Neural crest cell (in vitro differentiated cells): ENCODE measurements around the gene SLC39A11. TPM values are rescaled to one million over a fixed set of nuclear protein-coding genes. Genes with fewer than 3 reads are reported as not detected.

Source experiments
- DNase-seq: peaks from one replicate; pipeline ENCODE4 v3.0.0; 2021; ENCODE audit warnings: low read depth, mixed read lengths, low spot score
- H3K27ac Mint-ChIP-seq: one replicate; pipeline ENCODE4 v1.8.0; 2021; ENCODE audit warnings: mild to moderate bottlenecking, mixed read lengths; ENCODE audit not compliant: unreplicated experiment
- H3K27me3 Mint-ChIP-seq: 2 replicates; pipeline ENCODE4 v1.8.0; 2021; ENCODE audit warnings: low read depth, mild to moderate bottlenecking, mixed read lengths
- H3K36me3 Mint-ChIP-seq: 2 replicates; pipeline ENCODE4 v1.8.0; 2021; ENCODE audit warnings: low read depth, mild to moderate bottlenecking, mixed read lengths
- H3K4me1 Mint-ChIP-seq: 2 replicates; pipeline ENCODE4 v1.8.0; 2021; ENCODE audit warnings: mixed read lengths
- H3K4me3 Mint-ChIP-seq: one replicate; pipeline ENCODE4 v1.8.0; 2021; ENCODE audit warnings: mild to moderate bottlenecking, mixed read lengths
- H3K9me3 Mint-ChIP-seq: 2 replicates; pipeline ENCODE4 v1.8.0; 2021; ENCODE audit warnings: mixed read lengths
- total RNA-seq: library from RNA; stranded (reverse); gene quantifications from 2 replicates; pipeline ENCODE4 v1.2.1, GENCODE V29; 2021
- TF ChIP-seq, protein P1 (sequence below): fragments of 200-600 bp; sonication (generic); conservative IDR thresholded peaks from 2 replicates; pipeline ENCODE4 v1.5.0; 2021; ENCODE audit warnings: antibody characterized with exemption, mild to moderate bottlenecking

Gene SLC39A11
- total RNA-seq, 1 donor from 2014 or later = 11.3 TPM

DNA sequence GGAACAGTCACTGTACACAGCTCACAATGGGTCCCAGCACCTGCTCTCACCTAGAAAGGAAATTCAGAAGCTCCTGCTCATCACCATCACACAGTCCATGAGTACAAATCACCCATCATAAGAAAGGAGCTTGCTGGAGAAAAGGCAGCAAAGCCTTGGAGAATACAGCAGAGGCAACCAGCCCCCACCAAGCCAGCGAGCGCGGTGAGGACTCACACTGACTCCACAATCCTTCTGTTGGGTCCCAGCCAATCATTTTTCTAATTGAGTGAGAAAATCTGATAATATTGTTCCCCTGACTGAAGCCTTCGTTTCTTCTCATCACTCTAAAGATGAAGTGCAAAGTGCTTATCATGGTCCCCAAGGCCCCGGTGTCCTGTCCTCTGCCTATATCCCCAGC is 298.3 kb downstream of the SLC39A11 start:
- H3K4me1 Mint-ChIP-seq = peaks cover 8% of the 10 kb centered on the region
- no peaks in the 10 kb centered on the region for H3K27me3 Mint-ChIP-seq
- no peak overlapping the region for H3K27ac Mint-ChIP-seq
- TF ChIP-seq, protein P1, sequence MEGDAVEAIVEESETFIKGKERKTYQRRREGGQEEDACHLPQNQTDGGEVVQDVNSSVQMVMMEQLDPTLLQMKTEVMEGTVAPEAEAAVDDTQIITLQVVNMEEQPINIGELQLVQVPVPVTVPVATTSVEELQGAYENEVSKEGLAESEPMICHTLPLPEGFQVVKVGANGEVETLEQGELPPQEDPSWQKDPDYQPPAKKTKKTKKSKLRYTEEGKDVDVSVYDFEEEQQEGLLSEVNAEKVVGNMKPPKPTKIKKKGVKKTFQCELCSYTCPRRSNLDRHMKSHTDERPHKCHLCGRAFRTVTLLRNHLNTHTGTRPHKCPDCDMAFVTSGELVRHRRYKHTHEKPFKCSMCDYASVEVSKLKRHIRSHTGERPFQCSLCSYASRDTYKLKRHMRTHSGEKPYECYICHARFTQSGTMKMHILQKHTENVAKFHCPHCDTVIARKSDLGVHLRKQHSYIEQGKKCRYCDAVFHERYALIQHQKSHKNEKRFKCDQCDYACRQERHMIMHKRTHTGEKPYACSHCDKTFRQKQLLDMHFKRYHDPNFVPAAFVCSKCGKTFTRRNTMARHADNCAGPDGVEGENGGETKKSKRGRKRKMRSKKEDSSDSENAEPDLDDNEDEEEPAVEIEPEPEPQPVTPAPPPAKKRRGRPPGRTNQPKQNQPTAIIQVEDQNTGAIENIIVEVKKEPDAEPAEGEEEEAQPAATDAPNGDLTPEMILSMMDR = no peak
- peaks cover 14% of the 10 kb centered on the region for H3K9me3 Mint-ChIP-seq
- H3K4me3 Mint-ChIP-seq = no peak overlapping the region
- peaks cover 14% of the 10 kb centered on the region for H3K36me3 Mint-ChIP-seq
- no peak for DNase-seq

DNA sequence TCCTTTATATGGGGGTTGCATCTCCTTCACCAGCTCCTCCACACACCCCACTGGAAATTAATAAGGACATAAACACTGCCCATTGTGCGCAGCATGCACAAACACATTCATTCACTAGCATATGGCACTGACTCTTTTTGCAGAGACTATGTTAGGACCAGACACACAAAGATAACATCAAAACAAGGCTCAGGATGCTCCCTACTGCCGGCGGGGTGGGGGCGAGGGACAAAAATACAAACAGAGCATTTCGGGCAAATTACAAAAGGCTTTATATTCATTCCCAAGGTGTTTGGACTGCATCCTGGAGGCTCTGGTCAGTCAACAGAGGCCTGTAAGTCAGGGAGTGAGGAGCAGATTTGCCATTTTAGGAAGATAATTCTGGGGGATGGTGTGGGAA is 299.7 kb downstream of the SLC39A11 start:
- Mint-ChIP-seq H3K27me3 (no peaks in the 10 kb centered on the region), H3K4me3 (no peak overlapping the region), H3K36me3 (peaks cover 8% of the 10 kb centered on the region), H3K27ac (no peak overlapping the region), H3K9me3 (peaks cover 7% of the 10 kb centered on the region), H3K4me1 (peaks cover 17% of the 10 kb centered on the region)
- TF ChIP-seq, protein P1 = no peak
- no peak for DNase-seq

DNA sequence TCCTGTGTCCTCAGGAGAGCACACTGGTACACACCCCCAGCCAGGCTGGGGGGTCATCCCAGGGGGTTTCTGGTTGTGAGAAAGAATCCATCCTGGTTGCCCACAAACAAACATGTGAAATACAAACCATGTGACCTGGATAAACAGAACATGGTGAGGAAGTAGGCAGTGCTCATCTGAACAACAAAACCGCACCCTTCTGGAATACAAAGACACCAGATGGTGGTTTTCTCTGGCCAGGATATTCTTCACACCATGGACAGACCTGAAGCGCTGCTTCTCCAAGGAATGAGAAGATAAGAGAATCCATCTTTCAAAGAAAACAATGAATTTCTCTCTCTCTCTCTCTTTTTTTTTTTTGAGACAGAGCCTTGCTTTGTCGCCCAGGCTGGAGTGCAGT is 302.3 kb downstream of the SLC39A11 start:
- H3K4me3 Mint-ChIP-seq = no peak overlapping the region
- peaks cover 6% of the 10 kb centered on the region for H3K9me3 Mint-ChIP-seq
- peaks cover 7% of the 10 kb centered on the region for H3K36me3 Mint-ChIP-seq
- TF ChIP-seq, protein P1 = no peak
- DNase-seq = no peak
- H3K4me1 Mint-ChIP-seq = peaks cover 17% of the 10 kb centered on the region
- no peak overlapping the region for H3K27ac Mint-ChIP-seq
- H3K27me3 Mint-ChIP-seq = no peaks in the 10 kb centered on the region

DNA sequence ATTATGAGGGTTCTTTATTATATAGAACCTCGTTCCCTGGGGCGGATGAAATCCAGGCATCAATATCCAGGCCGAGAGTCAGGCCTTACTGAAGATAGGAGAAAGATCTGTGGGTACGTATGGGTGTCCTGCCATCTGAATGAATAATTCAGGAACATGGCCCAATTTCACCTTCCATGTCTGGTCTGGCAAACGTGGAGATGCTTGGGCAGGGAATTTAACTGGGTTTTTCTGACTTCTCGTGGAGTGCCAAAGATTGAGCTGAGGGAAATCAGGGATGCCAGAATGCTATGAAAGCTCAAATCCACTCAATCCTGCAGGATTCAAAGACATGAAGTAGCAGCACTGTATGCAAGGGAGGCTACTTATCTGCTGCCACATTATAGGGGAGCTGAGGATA is 302.8 kb downstream of the SLC39A11 start:
- peaks cover 5% of the 10 kb centered on the region for H3K9me3 Mint-ChIP-seq
- peaks cover 17% of the 10 kb centered on the region for H3K4me1 Mint-ChIP-seq
- no peak for DNase-seq
- no peak overlapping the region for H3K27ac Mint-ChIP-seq
- TF ChIP-seq, protein P1 = no peak
- no peaks in the 10 kb centered on the region for H3K27me3 Mint-ChIP-seq
- H3K4me3 Mint-ChIP-seq = no peak overlapping the region
- H3K36me3 Mint-ChIP-seq = peaks cover 5% of the 10 kb centered on the region

DNA sequence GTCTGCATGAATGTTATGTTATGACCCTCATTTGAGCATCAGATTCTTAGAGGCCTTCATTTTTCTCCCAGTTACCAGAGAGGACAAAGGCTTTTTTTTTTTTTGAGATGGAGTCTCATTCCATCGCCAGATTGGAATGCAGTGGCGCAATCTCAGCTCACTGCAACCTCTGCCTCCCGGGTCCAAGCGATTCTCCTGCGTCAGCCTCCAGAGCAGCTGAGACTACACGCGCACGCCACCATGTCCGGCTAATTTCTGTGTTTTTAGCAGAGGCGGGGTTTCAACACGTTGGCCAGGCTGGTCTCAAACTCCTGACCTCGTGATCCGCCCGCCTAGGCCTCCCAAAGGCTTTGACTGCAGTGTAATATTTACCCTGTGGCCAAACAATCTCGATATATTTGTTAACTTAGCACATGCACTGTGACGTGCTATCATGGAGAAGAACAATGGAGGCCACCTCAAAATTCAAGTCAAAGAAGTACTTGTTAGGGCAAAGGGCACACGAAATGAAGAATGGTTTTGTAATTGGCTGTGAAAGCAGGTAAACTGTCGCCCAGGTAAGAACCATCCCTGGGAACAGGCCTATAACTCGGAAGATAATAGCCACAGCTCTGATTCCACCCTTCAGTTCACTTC is 303.4 kb downstream of the SLC39A11 start:
- H3K27me3 Mint-ChIP-seq = no peaks in the 10 kb centered on the region
- no peak overlapping the region for H3K4me3 Mint-ChIP-seq
- H3K4me1 Mint-ChIP-seq = peaks cover 17% of the 10 kb centered on the region
- peaks cover 5% of the 10 kb centered on the region for H3K36me3 Mint-ChIP-seq
- H3K9me3 Mint-ChIP-seq = peaks cover 2% of the 10 kb centered on the region
- DNase-seq = no peak
- TF ChIP-seq, protein P1 = no peak
- peak overlapping the region; percentile 27 for H3K27ac Mint-ChIP-seq
